ENCODE results near the gene P2RY12. TPM values are rescaled to one million over a fixed set of nuclear protein-coding genes. Genes with fewer than 3 reads are reported as not detected.

Gene P2RY12
- total RNA-seq, 1 donor, result under 0.01 TPM

- DNase-seq (ENCODE audit: low read depth), result no peak
- H3K4me3 ChIP-seq (ENCODE audit: low read depth, low read length), result no peak overlapping the region
- TF ChIP-seq, protein P1, sequence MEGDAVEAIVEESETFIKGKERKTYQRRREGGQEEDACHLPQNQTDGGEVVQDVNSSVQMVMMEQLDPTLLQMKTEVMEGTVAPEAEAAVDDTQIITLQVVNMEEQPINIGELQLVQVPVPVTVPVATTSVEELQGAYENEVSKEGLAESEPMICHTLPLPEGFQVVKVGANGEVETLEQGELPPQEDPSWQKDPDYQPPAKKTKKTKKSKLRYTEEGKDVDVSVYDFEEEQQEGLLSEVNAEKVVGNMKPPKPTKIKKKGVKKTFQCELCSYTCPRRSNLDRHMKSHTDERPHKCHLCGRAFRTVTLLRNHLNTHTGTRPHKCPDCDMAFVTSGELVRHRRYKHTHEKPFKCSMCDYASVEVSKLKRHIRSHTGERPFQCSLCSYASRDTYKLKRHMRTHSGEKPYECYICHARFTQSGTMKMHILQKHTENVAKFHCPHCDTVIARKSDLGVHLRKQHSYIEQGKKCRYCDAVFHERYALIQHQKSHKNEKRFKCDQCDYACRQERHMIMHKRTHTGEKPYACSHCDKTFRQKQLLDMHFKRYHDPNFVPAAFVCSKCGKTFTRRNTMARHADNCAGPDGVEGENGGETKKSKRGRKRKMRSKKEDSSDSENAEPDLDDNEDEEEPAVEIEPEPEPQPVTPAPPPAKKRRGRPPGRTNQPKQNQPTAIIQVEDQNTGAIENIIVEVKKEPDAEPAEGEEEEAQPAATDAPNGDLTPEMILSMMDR (IDR thresholded peaks at IDR 0.05; ENCODE audit: insufficient read depth, low read depth, low read length), result no peak
Observed at GRCh38 chr3:151357463-151357850, 27.1 kb downstream of the P2RY12 start.

GRCh38 chr3:151356794-151357462 lies 27.6 kb downstream of the P2RY12 start:
- H3K4me3 ChIP-seq (ENCODE audit: low read depth, low read length), result no peak overlapping the region
- no peak for DNase-seq (ENCODE audit: low read depth)
- TF ChIP-seq, protein P1 (IDR thresholded peaks at IDR 0.05; ENCODE audit: insufficient read depth, low read depth, low read length), result no peak

DNA sequence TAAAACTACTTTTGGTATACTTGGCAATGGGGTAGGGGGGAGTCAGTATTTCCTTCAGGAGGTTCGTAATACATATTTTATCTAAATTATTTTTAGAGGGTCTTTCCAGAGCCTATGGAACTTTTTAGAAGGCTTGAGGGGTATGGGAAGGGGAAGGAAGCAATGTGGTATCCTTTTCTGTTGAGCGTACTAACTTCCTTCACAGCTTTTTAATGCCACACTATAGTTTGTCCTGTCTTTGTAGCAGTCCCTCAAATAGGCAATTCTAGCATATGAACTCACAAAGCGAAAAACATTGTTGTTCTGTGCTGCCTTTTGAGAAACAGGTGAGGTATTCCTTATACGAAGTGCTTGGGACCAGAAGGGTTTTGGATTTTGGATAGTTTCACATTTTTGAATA lies 32.9 kb downstream of the P2RY12 start:
- DNase-seq (ENCODE audit: low read depth), result no peak
- H3K4me3 ChIP-seq (ENCODE audit: low read depth, low read length), result no peak overlapping the region
- TF ChIP-seq, protein P1 (IDR thresholded peaks at IDR 0.05; ENCODE audit: insufficient read depth, low read depth, low read length), result no peak

DNA sequence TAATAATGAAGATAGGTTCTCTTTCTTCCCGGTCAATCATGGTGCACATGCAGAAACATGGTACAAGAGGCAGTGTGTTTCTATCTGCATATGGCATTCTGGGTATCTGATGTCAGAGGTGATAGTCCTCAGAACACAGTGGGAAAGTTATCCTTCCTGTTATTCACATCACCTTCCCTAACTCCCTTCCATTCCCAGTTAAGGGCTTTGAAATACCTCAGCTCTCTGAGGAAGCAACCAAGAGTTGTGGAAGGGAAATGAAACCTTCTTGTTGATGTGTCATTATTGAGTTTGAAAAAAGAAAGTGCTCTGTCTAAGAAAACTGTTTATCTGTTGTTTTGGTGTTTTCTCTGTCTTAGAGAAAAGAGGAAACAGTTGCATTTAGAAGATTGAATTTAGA lies 33.3 kb downstream of the P2RY12 start:
- DNase-seq (ENCODE audit: low read depth), result no peak
- TF ChIP-seq, protein P1 (IDR thresholded peaks at IDR 0.05; ENCODE audit: insufficient read depth, low read depth, low read length), result no peak
- no peak overlapping the region for H3K4me3 ChIP-seq (ENCODE audit: low read depth, low read length)

- TF ChIP-seq, protein P1 (IDR thresholded peaks at IDR 0.05; ENCODE audit: insufficient read depth, low read depth, low read length), result no peak
- no peak for DNase-seq (ENCODE audit: low read depth)
- no peak overlapping the region for H3K4me3 ChIP-seq (ENCODE audit: low read depth, low read length)
Observed at GRCh38 chr3:151350656-151351055, 33.9 kb downstream of the P2RY12 start.

DNA sequence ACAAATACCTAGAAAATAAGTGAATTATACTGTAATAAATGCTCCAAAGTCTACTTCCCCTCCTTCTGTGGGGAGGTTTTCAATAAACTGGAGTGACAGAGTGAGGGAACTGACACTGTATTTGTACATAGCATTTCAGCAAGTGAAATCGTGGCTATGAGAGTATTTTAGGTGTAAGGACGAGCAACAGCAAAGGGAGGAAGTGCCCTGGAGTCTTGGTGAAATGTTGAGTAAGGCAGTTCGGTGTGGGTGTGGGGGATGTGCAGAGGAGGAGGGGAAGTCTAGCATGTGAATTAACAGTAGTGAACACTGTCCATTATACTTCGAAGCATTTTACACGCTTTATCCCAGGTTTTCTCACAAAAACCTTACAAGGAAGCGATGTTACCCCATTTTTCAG lies 37.1 kb downstream of the P2RY12 start:
- TF ChIP-seq, protein P1 (IDR thresholded peaks at IDR 0.05; ENCODE audit: insufficient read depth, low read depth, low read length), result no peak
- no peak overlapping the region for H3K4me3 ChIP-seq (ENCODE audit: low read depth, low read length)
- no peak for DNase-seq (ENCODE audit: low read depth)

DNA sequence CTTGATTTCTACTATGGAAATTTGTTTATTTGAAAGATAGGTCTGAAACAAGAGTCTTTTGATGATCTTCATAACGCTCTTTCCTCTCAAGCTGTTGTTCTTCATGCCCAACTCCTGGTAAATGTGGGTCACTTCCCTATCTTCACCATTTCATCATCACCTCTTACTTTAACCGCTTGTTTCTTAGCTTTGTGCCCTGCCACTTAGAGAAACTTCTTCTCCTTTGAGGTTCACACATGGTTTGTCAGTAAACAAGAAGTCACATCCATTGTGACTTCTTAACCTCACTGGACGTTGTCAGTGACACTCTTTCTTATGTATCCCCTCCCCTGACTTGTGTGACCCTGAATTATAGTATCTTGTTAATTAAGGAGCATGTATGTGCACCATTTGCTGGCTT lies 38.3 kb downstream of the P2RY12 start:
- H3K4me3 ChIP-seq (ENCODE audit: low read depth, low read length), result no peak overlapping the region
- no peak for DNase-seq (ENCODE audit: low read depth)
- TF ChIP-seq, protein P1 (IDR thresholded peaks at IDR 0.05; ENCODE audit: insufficient read depth, low read depth, low read length), result no peak
